ENCODE results near the gene PREX1.

DNA sequence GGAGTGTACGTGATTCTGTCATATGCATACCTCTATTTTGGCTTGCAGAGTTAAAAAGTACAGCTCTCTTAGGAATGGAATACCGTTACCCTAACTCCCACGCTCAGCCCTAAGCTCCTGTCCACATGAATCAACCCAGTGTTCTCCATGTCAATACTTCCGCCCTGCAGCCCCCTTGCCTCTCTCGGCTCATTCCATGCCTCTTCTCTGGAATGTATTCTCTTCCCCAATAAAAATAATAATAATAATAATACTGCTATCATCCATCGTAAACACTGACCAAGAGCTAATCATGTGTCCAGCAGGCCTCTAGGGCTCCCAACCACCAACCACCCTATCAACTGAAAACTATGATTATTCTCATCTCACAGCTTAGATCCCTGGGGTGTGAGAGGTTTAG lies 100.6 kb downstream of the PREX1 start:
- TF ChIP-seq, protein P1, sequence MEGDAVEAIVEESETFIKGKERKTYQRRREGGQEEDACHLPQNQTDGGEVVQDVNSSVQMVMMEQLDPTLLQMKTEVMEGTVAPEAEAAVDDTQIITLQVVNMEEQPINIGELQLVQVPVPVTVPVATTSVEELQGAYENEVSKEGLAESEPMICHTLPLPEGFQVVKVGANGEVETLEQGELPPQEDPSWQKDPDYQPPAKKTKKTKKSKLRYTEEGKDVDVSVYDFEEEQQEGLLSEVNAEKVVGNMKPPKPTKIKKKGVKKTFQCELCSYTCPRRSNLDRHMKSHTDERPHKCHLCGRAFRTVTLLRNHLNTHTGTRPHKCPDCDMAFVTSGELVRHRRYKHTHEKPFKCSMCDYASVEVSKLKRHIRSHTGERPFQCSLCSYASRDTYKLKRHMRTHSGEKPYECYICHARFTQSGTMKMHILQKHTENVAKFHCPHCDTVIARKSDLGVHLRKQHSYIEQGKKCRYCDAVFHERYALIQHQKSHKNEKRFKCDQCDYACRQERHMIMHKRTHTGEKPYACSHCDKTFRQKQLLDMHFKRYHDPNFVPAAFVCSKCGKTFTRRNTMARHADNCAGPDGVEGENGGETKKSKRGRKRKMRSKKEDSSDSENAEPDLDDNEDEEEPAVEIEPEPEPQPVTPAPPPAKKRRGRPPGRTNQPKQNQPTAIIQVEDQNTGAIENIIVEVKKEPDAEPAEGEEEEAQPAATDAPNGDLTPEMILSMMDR (IDR thresholded peaks at IDR 0.05): no peak
- no peak for TF ChIP-seq POLR2A (IDR thresholded peaks at IDR 0.05)

Measured in prostate gland (tissue), 2 donors.